ENCODE data around the gene SESN2.

Gene SESN2

GRCh38 chr1:28282426-28283407 lies 23.4 kb downstream of the SESN2 start:
- DNase-seq (ENCODE audit: low spot score) = no peak

GRCh38 chr1:28286111-28286510 lies 26.8 kb downstream of the SESN2 start:
- DNase-seq (ENCODE audit: low spot score) = no peak

DNA sequence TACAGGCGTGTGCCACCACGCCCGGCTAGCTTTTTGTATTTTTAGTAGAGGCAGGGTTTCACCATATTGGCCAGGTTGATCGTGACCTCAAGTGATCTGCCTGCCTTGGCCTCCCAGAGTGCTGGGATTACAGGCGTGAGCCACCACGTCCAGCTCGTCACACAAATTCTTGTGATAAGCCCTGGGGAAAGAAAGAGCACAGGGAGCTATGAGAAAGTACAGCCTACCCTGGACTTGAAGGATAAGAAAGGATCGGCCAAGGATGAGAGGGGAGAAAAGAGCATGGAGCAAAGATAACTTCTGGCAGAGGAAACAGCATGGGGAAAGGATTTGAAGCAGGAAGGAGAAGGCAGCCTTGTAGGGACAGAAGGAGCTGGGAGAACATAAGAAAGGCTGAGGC lies 29.2 kb downstream of the SESN2 start:
- no peak for DNase-seq (ENCODE audit: low spot score)

- DNase-seq (ENCODE audit: low spot score) = no peak
Observed at GRCh38 chr1:28290851-28291250, 31.5 kb downstream of the SESN2 start.

DNA sequence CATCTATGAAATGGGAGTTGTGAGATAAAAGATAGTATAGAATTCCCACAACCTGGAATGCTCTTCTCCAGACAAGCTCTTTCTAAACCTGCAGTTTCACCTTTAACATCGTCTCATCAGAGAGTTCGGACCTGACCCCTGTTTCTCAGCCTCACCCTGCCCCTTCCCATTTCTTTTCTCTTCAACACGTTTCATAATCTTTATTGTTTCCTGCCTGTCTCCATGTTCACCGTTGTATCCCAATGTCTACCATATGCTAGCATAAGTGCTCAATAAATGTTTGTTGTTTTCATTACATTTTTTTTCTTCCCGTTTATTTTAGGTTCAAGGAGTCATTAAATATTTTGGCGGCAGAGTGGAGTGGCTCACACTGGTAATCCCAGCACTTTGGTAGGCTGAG lies 32.4 kb downstream of the SESN2 start:
- DNase-seq (ENCODE audit: low spot score) = no peak

- DNase-seq (ENCODE audit: low spot score) = no peak
Observed at GRCh38 chr1:28295936-28296335, 36.6 kb downstream of the SESN2 start.

- no peak for DNase-seq (ENCODE audit: low spot score)
Observed at GRCh38 chr1:28296401-28297261, 37.3 kb downstream of the SESN2 start.

DNA sequence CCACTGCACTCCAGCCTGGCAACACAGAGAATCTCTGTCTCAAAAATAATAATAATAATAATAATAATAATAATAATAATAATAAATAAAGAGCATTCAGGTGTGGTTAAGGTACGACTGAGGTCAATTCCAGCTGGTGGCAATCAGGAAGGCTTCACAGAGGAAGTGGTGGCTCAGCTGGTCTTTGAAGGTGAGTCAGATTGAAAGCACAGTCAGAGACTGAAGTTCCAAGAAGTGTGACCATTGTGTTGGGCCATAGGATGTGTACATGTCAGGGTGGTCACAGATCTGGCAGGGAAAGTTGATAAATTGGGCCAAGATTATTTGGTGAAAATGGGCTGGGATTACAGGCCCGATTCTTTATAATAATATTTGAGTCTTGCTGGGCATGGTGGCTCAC lies 38.5 kb downstream of the SESN2 start:
- no peak for DNase-seq (ENCODE audit: low spot score)

GRCh38 chr1:28298438-28298837 lies 39.1 kb downstream of the SESN2 start:
- DNase-seq (ENCODE audit: low spot score) = no peak

DNA sequence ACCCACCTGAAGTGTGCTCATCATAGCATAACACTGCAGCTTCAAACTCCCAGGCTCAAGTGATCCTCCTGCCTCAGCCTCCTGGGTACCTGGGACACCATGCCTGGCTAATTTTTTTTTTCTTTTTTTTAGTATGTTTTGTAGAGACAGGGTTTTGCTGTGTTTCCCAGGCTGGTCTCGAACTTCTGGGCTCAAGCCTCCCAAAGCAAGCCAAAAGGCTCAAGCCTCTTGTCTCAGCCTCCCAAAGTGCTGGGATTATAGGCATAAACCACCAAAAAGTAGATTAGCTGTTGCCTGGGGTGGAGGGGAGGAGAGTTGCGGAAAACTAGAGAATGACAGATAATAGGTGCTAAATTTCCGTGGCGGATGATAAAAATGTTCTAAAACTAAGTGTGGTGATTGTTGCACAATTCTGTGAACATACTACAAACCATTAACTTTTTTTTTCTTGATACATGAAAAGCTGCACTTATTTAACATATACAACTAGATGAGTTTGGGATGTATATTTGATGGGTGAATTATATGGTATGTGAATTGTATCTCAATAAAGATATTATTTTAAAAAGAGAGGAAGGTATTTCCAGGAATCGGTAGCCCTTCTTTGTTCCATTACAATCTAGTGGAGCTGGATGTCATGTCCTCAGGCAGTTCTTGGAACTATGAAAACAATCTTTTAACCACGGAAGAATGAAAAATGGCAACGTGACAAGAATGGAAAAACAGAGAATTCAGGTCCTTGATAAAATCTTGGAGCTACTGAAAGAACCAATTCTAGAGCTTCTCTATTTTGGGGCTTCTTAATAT lies 42.3 kb downstream of the SESN2 start:
- DNase-seq (ENCODE audit: low spot score) = no peak

GRCh38 chr1:28302247-28302646 lies 42.9 kb downstream of the SESN2 start:
- DNase-seq (ENCODE audit: low spot score) = no peak

DNA sequence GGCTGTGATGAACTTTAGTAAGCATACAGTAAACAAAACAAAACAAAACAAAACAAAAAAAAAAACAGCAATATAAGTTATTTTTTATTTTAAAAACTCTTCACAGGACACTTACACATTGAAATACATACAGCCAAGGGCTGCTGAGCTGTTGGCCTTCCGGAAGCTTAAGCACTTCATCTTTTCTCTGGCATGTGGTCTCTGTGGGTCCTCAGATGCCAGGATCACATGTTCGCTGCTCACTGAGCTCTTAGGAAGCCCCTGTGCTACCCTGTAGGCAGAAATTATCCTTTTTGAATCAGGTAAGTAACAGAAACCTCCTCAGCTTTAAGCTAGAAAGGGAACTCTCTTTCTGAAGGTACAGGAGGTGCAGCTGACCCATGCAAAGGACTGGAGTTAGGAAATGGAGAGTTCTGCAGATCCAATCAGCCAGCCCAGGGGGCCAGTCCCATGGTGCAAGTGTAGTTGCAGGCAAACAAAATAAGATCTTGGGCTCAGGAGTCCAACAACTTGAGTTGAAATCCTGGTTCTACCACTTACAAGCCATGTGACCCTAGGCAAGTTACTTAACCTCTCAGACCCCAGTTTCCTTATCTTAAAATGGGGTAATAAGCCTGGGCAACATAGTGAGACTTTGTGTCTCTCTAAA lies 47.1 kb downstream of the SESN2 start:
- DNase-seq (ENCODE audit: low spot score) = no peak

DNA sequence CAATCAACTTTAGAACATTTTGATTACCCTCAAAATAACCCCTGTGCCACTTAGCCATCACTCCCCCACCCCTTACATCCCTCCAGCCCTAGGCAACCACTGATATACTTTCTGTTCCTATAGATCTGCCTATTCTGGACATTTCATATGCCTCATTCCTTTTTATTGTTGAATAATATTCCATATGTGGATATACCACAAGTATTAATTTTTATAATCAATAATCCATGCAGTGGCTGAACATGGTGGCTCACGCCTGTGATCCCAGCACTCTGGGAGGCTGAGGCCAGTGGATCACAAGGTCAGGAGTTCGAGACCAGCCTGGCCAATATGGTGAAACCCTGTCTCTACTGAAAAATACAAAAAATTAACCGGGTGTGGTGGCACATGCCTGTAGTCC lies 49.4 kb downstream of the SESN2 start:
- no peak for DNase-seq (ENCODE audit: low spot score)

DNA sequence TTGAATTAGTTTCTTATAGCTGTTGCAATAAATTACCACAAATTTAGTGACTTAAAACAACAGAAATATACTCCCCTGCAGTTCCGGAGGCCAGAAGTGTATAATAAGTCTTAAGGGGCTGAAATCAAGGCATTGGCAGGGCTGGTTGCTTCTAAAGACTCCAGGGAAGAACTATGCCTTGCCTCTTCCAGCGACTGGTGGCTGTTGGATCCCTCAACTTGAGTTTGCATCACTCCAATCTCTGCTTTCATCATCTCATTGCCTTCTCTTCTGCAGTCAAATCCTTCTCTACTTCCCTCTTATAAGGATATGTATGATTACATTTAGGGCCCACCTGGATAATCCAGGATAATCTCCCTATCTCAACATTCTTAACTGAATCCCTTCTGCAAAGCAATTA lies 50.4 kb downstream of the SESN2 start:
- no peak for DNase-seq (ENCODE audit: low spot score)

GRCh38 chr1:28313702-28314546 lies 54.6 kb downstream of the SESN2 start:
- DNase-seq (ENCODE audit: low spot score) = no peak

DNA sequence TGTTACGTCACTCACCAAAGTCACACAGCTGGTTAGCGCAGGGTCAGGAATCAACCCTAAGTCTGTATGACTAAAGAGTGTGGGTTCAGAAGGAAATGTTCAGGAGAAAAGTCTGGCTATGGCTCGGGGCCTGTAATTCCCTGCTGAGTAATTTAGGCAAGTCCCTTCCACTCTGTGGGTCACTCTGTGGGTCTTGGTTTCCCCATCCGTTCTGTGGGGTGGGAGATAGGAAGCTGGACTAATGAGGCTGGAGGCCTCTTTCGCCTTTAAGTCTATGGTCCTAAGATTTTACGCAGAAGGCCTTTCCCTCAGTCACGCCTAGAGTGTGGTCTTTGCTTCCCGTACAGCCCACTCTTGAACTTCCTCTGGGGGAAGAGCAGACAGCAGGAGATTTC lies 55.2 kb downstream of the SESN2 start:
- DNase-seq (ENCODE audit: low spot score) = no peak

DNA sequence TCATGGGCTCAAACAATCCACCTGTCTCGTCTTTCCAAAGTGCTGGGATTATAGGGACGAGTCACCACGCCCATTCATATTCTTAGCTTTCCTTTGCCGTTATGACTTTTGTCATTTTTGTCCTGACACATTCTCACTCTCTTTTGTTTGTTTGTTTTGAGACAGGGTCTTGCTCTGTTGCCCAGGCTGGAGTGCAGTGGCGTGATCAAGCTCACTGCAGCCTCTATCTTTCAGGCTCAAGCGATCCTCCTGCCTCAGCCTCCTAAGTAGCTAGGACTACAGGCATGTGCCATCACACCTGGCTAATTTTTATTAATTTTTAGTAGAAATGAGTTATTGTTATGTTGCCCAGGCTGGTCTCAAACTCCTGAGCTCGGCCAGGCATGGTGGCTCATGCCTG lies 57.7 kb downstream of the SESN2 start:
- DNase-seq (ENCODE audit: low spot score) = no peak

GRCh38 chr1:28322194-28322593 lies 62.9 kb downstream of the SESN2 start:
- no peak for DNase-seq (ENCODE audit: low spot score)

GRCh38 chr1:28323720-28324119 lies 64.4 kb downstream of the SESN2 start:
- DNase-seq (ENCODE audit: low spot score) = no peak

GRCh38 chr1:28326515-28326914 lies 67.2 kb downstream of the SESN2 start:
- DNase-seq (ENCODE audit: low spot score) = no peak

DNA sequence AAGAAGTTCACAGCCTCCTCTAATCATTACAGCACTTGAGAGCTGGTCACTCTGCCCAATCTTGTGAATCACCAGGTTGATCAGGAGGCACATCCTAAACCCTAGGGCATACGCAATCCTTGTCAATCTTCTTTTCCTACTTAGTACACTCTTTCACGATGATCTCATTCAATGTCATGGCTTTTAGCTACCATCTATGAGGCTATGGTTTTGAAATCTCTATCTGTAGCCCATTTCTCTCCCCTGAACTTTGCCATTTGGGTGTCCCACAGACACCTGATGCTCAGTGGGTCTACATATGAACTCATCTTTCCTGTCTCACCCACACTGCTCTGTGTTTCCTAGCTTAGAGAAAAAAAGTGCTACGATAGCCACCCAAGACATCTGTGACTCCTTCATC lies 67.7 kb downstream of the SESN2 start:
- no peak for DNase-seq (ENCODE audit: low spot score)
